ENCODE measurements around the gene TBC1D14.
"Not testable (repeated sequence)": the region's sequence is repeated elsewhere in the genome, so short reads cannot be mapped to it uniquely, and the experiment has no call there.

Gene TBC1D14

DNA sequence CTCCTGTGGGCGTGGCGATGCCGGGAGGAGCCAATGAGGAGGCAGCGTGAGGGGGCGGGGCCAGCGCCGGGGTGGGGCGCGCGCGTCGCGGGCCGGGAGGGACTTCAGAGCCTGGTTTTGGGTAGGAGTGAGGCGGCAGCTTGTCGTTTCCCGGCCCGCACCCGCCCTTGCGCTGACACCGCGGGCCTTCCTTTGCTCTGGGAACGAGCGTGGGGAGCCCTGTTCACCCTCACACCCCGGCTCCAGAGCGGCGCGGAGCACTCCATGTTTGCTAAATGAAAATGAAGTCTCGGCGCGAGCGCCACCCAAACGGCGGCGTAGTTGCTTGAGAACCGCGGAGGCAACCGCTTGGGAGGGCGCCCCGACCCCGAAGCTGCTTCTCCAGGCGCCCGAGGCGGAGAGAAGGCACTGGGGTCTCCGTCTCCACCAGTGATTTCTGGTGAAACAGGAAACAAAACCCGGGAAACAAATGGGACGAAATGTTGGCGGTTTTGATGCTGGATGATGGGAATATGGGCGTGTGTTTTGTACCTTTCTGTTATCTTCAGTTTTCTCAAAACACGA, 158.7 kb downstream of the TBC1D14 start:
- DNase-seq = no peak

DNA sequence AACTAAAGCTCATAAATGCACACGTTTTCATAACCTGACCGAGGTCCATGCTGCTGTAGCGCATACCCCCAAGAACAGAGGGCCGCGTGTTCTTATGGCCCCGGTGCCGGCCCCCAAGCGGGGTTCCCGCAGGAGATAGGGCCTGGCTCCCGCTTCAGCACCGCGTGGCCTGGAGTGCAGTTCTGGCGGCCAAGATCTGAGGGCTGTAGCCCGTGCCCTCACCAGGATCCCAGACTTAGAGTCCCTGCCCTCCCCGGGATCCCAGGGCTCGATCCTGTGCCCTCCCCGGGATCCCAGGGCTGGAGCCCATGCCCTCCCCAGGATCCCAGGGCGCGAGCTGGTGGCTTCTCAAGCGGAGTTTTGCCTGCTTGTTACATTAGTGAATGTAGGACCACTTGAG, 159.3 kb downstream of the TBC1D14 start:
- peak in 1 of 2 experiments; percentile 37 for DNase-seq

DNA sequence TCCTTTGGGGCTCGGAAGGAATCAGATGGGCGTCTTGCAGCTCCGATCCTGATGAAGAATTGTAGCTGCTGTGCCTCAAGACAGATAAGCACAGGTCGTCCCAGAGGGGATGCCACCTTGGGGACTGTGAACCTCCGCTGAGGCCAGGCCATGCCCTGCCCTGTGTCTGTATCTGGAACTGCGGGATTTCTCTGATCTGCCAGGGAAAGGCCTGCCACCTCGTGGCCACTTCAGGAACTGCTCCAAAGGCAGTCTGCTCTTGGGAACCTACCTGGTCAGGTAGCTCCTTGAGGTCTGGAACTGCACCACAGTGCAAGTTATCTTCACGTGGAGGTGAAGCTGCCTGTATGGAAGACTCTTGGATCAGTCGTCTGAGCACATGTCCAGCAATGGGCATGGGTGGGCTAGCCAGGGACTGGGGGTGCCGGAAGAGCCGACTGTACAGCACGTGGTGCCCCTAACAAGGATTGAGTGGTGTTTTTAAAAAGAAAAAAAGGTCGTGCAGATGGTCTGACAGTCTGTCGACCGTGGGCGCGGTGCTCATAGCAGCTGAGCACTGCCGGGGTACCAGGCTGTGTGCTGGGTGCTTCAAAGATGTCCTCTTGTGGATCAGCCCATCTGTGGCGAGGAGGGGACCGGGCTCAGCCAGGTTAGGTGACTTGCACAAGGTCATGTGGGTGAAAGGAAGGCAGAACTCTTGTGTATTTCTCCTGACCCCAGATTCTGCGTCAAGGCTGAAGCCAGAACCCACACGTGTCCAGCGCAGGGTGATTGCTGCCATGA, 161.3 kb downstream of the TBC1D14 start:
- peak; percentile 73 to 82 for DNase-seq

DNA sequence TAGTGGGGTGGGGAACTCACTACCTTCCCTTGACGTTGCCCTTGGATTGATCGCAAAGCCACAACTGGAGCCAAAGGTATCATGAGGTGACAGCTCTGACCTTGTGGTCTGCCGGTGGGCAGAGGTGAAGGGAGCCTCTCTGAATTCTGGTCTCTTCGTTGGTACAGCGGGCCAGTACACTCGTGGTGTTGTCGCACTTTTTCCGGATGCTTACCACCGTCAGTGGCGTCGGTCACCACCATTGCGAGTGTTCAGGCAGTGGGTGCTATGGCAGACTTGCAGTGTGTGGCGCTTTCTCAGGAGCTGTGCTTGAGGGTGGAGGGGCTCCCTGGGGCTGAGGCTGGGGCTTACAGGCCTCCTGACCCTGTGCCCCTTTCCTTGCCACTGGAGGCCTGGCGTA, 163.4 kb downstream of the TBC1D14 start:
- no peak for DNase-seq

DNA sequence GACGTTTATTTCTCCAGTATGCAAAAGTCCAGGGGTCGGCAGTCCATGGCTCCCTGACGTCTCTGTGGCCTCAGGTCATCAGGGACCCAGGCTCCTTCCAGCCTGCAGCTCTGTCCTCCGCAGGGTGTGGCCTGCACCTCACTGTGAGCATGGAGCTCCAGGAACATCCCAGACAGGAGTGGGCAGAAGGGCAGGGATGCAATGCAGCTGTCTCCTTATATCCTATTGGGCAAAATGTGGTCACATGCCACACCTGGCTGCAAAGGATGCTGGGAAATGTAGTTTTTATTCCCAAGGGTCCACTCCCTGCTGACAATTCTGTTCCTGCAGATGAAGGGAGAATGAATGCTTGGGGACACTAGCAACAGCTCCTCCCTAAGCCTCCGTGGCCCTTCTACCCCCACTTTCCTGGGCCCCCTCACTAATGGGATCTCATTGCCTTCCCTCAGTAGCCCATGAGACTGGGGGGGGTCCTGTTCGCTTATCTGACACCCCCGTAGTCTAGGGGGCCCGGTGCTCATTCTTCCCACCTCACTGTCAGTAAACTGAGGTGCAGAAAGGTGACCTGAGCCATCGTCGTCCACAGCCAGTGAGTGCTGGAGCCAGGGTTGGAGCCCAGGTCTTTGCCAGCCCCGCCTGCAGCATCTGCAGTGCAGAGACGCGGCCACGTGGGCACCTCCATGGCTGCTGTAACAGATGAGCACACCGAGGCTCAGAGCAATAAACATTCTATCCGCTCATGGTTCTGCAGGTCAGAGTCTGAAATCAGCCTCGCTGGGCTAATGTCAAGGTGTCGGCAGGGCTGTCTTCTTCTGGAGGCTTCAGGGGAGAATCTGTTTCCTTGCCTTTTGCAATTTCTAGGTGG, 164.1 kb downstream of the TBC1D14 start:
- peak; percentile 28 to 53 for DNase-seq

DNA sequence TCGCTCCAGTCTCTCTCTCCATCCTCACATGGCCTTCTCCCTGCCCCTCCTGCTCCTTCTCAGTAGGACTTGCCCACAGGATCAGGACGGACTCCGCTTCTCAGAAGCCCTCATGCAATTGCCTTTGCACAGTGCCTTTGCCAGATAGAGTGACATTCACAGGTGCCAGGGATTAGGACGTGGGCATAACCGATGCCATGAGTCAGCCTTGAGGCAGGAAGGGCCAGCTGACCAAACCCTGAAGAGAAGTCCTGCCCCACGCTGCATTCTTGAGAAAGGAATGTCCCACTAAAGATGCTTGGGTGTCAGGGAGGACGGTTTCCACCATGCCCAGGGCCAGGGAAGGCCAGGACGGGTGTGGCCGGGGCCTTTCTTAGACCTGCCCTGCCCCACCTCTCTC, 164.8 kb downstream of the TBC1D14 start:
- no peak for DNase-seq

DNA sequence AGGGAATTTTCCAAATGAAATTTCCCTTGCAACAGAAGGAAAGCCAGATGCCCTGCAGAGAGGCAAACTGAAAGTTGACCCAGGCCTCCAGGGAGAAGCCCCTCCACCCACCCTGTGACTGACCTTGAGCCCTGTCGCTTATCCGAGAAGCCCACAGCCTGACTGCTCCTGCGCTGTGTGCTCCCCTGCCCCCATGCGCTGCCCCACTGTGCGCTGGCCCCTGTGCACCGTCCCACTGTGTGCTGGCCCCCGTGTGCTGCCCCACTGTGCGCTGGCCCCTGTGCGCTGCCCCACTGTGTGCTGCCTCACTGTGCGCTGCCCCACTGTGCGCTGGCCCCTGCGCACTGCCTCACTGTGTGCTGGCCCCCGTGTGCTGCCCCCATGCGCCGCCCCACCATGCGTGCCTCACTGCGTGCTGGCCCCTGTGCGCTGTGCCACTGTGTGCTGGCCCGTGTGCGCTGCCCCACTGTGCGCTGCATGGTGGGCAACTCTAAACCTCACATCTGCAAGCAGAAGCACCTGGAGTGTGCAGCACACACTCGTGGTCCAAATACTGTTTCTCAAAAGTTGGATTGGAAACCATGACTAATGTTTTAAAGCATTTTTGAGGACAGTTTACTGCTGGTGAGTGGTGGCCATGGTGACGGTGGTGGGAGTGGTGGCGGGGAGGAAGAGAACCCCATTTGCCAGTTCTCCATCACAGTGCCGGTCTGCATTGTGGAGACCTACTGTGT, 166.5 kb downstream of the TBC1D14 start:
- DNase-seq = no peak

DNA sequence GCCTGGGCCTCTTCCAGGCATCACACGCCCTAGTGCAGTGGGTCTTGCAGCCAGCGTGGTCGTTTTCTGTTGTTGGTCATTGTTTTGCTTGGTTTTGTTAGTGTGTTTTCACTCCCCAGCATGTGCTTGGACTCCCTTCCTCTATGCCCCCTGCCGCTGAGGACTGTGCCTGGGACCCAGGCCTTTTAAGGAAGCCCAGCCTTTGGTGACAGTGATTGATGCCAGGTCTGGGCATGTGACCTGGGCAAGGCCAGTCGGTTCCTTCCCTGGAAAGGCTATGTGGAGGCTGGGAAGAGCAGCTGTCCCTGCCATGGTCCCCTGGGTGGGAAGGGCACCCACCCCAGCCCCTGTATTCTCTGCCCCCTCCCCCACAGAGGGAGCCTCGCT, 167.1 kb downstream of the TBC1D14 start:
- DNase-seq = no peak

DNA sequence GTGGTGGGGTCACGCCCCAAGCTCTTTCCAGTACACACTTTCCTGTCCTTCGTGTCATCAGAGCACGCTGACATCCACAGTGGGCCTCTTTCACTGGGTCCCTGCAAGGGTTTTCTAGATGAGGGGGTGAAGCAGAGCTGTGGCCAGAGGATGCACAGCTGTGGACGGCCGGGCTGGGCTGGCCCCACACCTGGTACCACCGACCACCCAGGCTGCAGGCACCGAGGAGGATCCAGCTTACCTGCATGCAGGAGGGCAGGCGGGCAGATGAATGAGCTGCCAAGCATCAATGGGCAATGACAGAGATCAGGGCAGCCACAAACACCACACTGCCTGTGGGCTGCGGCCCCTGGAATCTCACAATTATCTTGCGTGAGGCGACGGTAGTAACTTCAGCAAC, 167.7 kb downstream of the TBC1D14 start:
- DNase-seq = no peak

DNA sequence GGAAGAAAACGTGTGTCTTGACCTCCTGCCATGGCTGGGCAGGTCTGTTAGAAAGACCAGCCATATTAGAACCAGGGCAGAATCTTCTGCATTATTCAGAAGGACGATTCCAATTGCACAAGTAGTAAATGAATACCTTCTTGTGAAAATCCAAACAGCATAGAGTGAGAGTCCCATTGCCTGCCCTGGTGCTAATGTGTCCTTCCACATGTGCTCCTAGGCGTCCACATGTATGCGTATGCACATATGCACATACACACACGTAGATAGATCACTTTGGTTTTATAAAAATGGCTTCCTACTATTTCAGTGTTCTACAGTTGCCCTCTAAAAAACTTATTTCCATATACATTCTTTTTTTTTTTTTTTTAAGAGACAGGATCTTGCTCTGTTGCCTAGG, 168.4 kb downstream of the TBC1D14 start:
- no peak for DNase-seq

DNA sequence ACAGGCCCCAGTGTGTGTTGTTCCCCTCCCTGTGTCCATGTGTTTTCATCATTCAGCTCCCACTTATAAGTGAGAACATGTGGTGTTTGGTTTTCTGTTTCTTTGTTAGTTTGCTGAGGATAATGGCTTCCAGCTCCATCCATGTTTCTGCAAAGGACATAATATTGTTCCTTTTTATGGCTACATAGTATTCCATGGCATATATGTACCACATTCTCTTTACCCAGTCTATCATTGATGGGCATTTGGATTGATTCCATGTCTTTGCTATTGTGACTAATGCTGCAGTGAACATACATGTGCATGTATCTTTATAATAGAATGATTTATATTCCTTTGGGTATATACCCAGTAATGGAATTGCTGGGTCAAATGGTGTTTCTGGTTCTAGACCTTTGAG, 169.9 kb downstream of the TBC1D14 start:
- DNase-seq = not testable (repeated sequence)

DNA sequence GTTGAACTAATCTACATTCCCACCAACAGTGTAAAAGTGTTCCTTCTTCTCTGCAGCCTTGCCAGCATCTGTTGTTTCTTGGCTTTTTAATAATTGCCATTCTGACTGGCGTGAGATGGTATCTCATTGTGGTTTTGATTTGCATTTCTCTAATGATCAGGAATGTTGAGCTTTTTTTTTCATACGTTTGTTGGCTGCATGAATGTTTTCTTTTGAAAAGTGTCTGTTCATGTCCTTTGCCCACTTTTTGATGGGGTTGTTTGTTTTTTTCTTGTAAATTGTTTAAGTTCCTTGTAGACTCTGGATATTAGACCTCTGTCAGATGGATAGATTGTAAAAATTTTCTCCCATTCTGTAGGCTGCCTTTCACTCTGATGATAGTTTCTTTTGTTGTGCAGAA, 170.3 kb downstream of the TBC1D14 start:
- not testable (repeated sequence) for DNase-seq
